ENCODE results near the gene IMPDH1. TPM values are rescaled to one million over a fixed set of nuclear protein-coding genes. Genes with fewer than 3 reads are reported as not detected.

The IMPDH1 gene
- total and polyA plus RNA-seq, 9 donors = 10.3 to 66.9 (median 23.4) TPM

DNA sequence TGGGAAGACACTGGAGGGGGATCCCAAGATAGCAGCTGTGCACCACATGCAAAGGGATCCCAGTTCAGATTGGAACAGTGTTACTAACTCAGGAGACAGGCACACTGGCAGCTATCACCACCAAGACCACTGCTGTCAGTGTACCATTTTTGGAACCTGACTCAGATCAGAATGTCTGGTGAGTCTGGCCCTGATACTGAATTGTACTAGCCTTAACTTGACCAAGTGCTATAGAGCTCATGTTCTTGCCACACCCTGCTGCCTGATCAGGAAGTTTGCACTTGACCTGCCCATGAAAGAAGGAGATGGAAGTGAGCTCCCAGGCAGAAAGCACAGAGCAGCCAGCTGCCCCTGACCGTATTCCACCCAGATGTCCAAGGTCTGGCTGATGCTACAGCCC is 43.5 kb downstream of the IMPDH1 start:
- intact Hi-C loops (cut with DNase I) = no loop called here
- H3K36me3 ChIP-seq = no peaks in the 10 kb centered on the region
- peaks cover 2% of the 10 kb centered on the region for H3K4me1 ChIP-seq (ENCODE audit: insufficient read depth)
- no peak overlapping the region for H3K27ac ChIP-seq
- TF ChIP-seq POLR2A (IDR thresholded peaks at IDR 0.05) (no peak), EP300 (IDR thresholded peaks at IDR 0.05) (no peak)
- TF ChIP-seq, protein P1, sequence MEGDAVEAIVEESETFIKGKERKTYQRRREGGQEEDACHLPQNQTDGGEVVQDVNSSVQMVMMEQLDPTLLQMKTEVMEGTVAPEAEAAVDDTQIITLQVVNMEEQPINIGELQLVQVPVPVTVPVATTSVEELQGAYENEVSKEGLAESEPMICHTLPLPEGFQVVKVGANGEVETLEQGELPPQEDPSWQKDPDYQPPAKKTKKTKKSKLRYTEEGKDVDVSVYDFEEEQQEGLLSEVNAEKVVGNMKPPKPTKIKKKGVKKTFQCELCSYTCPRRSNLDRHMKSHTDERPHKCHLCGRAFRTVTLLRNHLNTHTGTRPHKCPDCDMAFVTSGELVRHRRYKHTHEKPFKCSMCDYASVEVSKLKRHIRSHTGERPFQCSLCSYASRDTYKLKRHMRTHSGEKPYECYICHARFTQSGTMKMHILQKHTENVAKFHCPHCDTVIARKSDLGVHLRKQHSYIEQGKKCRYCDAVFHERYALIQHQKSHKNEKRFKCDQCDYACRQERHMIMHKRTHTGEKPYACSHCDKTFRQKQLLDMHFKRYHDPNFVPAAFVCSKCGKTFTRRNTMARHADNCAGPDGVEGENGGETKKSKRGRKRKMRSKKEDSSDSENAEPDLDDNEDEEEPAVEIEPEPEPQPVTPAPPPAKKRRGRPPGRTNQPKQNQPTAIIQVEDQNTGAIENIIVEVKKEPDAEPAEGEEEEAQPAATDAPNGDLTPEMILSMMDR (IDR thresholded peaks at IDR 0.05) = no peak
- H3K27me3 ChIP-seq = no peaks in the 10 kb centered on the region
- DNase-seq = no peak
- no peaks in the 10 kb centered on the region for H3K9me3 ChIP-seq
- WGBS, 3 donors = 22 to 57% (median 50%) methylated on average over 1 of the region's 1 CpG
- H3K4me3 ChIP-seq = no peak overlapping the region

DNA sequence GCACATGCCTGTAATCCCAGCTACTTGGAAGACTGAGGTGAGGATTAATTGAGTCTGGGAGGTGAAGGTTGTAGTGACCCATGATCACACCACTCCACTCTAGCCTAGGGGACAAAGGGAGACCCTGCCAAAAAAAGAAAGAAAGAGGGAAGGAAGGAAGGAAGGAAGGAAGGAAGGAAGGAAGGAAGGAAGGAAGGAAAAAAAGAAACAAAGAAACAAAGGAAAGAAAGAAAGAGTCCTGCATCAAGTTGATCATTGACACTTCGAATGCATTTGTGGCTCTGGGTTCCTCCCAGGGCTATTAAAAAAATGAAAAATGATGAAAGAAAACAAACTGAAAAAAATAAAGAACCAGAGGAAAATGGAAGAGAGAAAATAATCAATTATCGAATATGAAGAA is 44.4 kb downstream of the IMPDH1 start:
- Histone ChIP-seq H3K27ac (no peak overlapping the region), H3K36me3 (no peaks in the 10 kb centered on the region), H3K4me1 (ENCODE audit: insufficient read depth) (peaks cover 2% of the 10 kb centered on the region), H3K9me3 (no peaks in the 10 kb centered on the region), H3K4me3 (no peak overlapping the region), H3K27me3 (no peaks in the 10 kb centered on the region)
- TF ChIP-seq, protein P1 (IDR thresholded peaks at IDR 0.05) = no peak
- TF ChIP-seq EP300 (IDR thresholded peaks at IDR 0.05) = no peak
- no peak for TF ChIP-seq POLR2A (IDR thresholded peaks at IDR 0.05)
- 88 to 95% (median 95%) methylated on average over 2 of the region's 2 CpGs for WGBS, 3 donors
- intact Hi-C loops (cut with DNase I) = no loop called here
- DNase-seq = no peak

DNA sequence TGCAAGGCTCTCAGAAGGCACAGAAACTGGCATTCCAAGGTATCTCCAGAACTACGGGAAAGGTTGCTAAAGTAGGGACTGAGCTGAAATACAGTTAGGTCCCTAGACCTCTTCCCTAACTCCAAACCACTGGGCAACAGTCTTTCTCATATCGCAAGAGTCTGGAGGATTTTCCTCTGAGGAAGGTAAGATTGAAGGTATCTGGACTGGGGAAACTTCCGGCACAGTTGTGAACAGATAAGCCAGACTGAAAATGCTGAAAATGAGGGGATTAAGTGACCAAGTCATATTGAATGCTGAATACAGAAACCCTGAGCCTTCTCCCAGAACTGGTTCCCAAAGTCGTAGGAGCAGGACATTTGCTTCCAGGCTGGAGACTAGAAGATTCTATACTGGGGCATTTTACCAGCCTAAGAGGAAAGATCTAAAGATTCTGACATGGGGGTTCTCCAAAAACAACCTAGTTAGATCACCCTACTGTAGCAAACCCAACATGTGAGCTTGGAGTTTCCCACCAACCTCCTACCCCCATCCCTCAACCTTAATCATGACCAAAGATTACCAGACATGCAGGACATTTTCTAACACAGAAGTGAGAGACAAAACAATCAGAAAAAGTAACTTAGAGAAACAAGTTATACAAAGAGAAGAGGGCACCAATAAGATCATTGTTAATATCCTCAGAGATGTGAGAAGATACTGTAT is 45.5 kb downstream of the IMPDH1 start:
- intact Hi-C loops (cut with DNase I) = no loop called here
- DNase-seq = no peak
- WGBS, 3 donors = 68 to 77% (median 69%) methylated on average over 4 of the region's 4 CpGs
- H3K4me1 ChIP-seq (ENCODE audit: insufficient read depth) = peaks cover 4% of the 10 kb centered on the region
- H3K9me3 ChIP-seq = no peaks in the 10 kb centered on the region
- H3K36me3 ChIP-seq = no peaks in the 10 kb centered on the region
- H3K4me3 ChIP-seq = no peak overlapping the region
- H3K27me3 ChIP-seq = no peaks in the 10 kb centered on the region
- TF ChIP-seq, protein P1 (IDR thresholded peaks at IDR 0.05) = no peak
- TF ChIP-seq POLR2A (IDR thresholded peaks at IDR 0.05) (no peak), EP300 (IDR thresholded peaks at IDR 0.05) (no peak)
- H3K27ac ChIP-seq = no peak overlapping the region

DNA sequence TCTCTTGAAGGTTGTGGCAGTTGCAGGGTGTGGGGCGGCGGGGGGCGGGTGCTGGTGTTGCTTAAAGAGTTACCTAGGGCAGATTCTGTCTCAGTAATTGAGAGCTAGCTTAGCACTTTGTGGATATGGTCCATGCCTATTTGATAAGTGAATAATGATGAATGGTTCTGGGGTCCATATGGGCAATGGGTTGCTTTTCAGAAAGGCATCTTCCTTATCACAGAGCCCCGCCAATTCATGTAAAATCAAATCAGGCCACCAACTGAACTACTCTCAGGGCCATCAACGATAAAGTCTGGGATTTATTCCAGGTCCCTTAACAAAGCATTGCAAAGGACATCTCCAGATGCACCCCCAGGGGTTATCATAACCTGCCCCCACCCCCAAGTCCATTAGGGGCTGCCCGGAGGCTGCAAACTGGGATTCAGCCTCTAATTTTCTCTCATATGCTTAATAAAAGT is 46.5 kb downstream of the IMPDH1 start:
- TF ChIP-seq POLR2A (IDR thresholded peaks at IDR 0.05) (no peak), EP300 (IDR thresholded peaks at IDR 0.05) (no peak)
- TF ChIP-seq, protein P1 (IDR thresholded peaks at IDR 0.05) = no peak
- H3K9me3 ChIP-seq = no peaks in the 10 kb centered on the region
- H3K4me1 ChIP-seq (ENCODE audit: insufficient read depth) = peaks cover 4% of the 10 kb centered on the region
- H3K27me3 ChIP-seq = no peaks in the 10 kb centered on the region
- 74 to 81% (median 77%) methylated on average over 6 of the region's 6 CpGs for WGBS, 3 donors
- no peaks in the 10 kb centered on the region for H3K36me3 ChIP-seq
- no peak for DNase-seq
- no peak overlapping the region for H3K4me3 ChIP-seq
- intact Hi-C loops (cut with DNase I) = no loop called here
- no peak overlapping the region for H3K27ac ChIP-seq

Data from ovary (tissue), 9 donors.